Left lung (tissue), 10 donors: ENCODE measurements around the gene HRG. TPM values are rescaled to one million over a fixed set of nuclear protein-coding genes. Genes with fewer than 3 reads are reported as not detected.
"Not testable (repeated sequence)": the region's sequence is repeated elsewhere in the genome, so short reads cannot be mapped to it uniquely, and the experiment has no call there.

Experiments used
- ATAC-seq: fragments of 200-7000 bp; cut with Tn5 transposase; one replicate; pipeline ENCODE4 v1.9.1; 2020; ENCODE audit warnings: moderate library complexity
- DNase-seq, 4 donors: peaks; one replicate each; pipeline ENCODE4 v3.0.0-alpha.2; 2013 to 2020
- H3K27ac ChIP-seq, 2 donors: fragments of 200-600 bp; sonication (generic) in 1 of 2; one replicate each; pipeline versions ENCODE4 v1.5.0 to v1.8.0; 2020 to 2021
- H3K27me3 ChIP-seq, 2 donors: fragments of 200-600 bp; sonication (generic) in 1 of 2; one replicate each; pipeline versions ENCODE4 v1.5.0 to v1.8.0; 2020 to 2021
- H3K36me3 ChIP-seq, 2 donors: fragments of 200-600 bp; sonication (generic) in 1 of 2; one replicate each; pipeline versions ENCODE4 v1.5.0 to v1.8.0; 2020 to 2021
- H3K4me1 ChIP-seq, 2 donors: fragments of 200-600 bp; one replicate each; pipeline ENCODE4 v1.8.0; 2021
- H3K4me3 ChIP-seq, 2 donors: fragments of 200-600 bp; sonication (generic) in 1 of 2; one replicate each; pipeline versions ENCODE4 v1.5.0 to v1.8.0; 2020 to 2021; ENCODE audit warnings: mild to moderate bottlenecking in 1 of 2
- H3K9me3 ChIP-seq, 2 donors: fragments of 200-600 bp; sonication (generic) in 1 of 2; one replicate each; pipeline versions ENCODE4 v1.5.0 to v1.8.0; 2020 to 2021
- CTCF ChIP-seq, 2 donors: fragments of 200-600 bp; sonication (generic) in 1 of 2; IDR thresholded peaks; one replicate each; pipeline versions ENCODE4 v1.5.0 to v1.8.0; 2021; ENCODE audit warnings: antibody characterized with exemption in 2 of 2
- intact Hi-C, 2 donors: fragments of 100-400 bp; cut with DNase I; formaldehyde crosslinking; loops; one replicate each; pipeline versions ENCODE4 v1.11.2 to v1.14.2; 2022
- polyA plus RNA-seq, 6 donors: library from polyadenylated mRNA; unstranded; fragments of 120-200 nt; gene quantifications; one replicate each; pipeline ENCODE4 v1.2.1, GENCODE V29; 2013; ENCODE audit not compliant: insufficient read length in 6 of 6
- total RNA-seq, 2 donors: library from RNA; stranded (reverse); fragmentation: NEBNext Ultra II Directional; extraction: Animal tissue kit (Norgen Biotek cat#: 25700); gene quantifications; one replicate each; pipeline ENCODE4 v1.2.1, GENCODE V29; 2021
- donor health status: DM: no; HTN: yes; CAD: no.
- donor health status: DM: no; HTN: no; CAD: no.

HRG gene
- total and polyA plus RNA-seq, 8 donors, result 0.04 to 0.30 (median 0.07) TPM; not detected in 2

GRCh38 chr3:186696522-186696921, 30.7 kb downstream of the HRG start:
- Histone ChIP-seq H3K4me3 (no peak overlapping the region), H3K9me3 (no peaks in the 10 kb centered on the region), H3K36me3 (no peaks in the 10 kb centered on the region), H3K27me3 (no peaks in the 10 kb centered on the region), H3K27ac (no peak overlapping the region), H3K4me1 (no peaks in the 10 kb centered on the region)
- no peak for DNase-seq
- ATAC-seq, result no peak
- no peak for TF ChIP-seq CTCF (IDR thresholded peaks at IDR 0.05)
- intact Hi-C loops, result no loop called here

GRCh38 chr3:186697510-186697909, 31.7 kb downstream of the HRG start:
- TF ChIP-seq CTCF (IDR thresholded peaks at IDR 0.05), result no peak
- no peak for ATAC-seq
- Histone ChIP-seq H3K4me3 (no peak overlapping the region), H3K4me1 (no peaks in the 10 kb centered on the region), H3K27me3 (no peaks in the 10 kb centered on the region), H3K27ac (no peak overlapping the region), H3K9me3 (no peaks in the 10 kb centered on the region), H3K36me3 (no peaks in the 10 kb centered on the region)
- DNase-seq, result no peak
- intact Hi-C loops, result no loop called here

- DNase-seq (no peak), ATAC-seq (no peak)
- Histone ChIP-seq H3K9me3 (no peaks in the 10 kb centered on the region), H3K36me3 (no peaks in the 10 kb centered on the region), H3K27ac (no peak overlapping the region), H3K4me1 (no peaks in the 10 kb centered on the region), H3K4me3 (no peak overlapping the region), H3K27me3 (no peaks in the 10 kb centered on the region)
- intact Hi-C loops, result no loop called here
- TF ChIP-seq CTCF (IDR thresholded peaks at IDR 0.05), result no peak
Measured at GRCh38 chr3:186700267-186700666, 34.5 kb downstream of the HRG start.

- not testable (repeated sequence) for H3K36me3 ChIP-seq
Measured at GRCh38 chr3:186702451-186702850, 36.6 kb downstream of the HRG start.

GRCh38 chr3:186705882-186706780, 40.3 kb downstream of the HRG start:
- Histone ChIP-seq H3K27me3 (no peaks in the 10 kb centered on the region), H3K9me3 (no peaks in the 10 kb centered on the region), H3K27ac (no peak overlapping the region), H3K4me3 (no peak overlapping the region), H3K4me1 (no peaks in the 10 kb centered on the region), H3K36me3 (no peaks in the 10 kb centered on the region)
- intact Hi-C loops, result no loop called here
- ATAC-seq, result no peak
- TF ChIP-seq CTCF (IDR thresholded peaks at IDR 0.05), result no peak
- no peak for DNase-seq

More at GRCh38 chr3:186702451-186702850, 36.6 kb downstream of the HRG start:
- H3K9me3 ChIP-seq, DNase-seq, H3K4me1 ChIP-seq, intact Hi-C loops, H3K27me3 ChIP-seq, ATAC-seq, H3K27ac ChIP-seq, H3K4me3 ChIP-seq: not testable (repeated sequence)
